ENCODE results near the gene GLYR1. TPM values are rescaled to one million over a fixed set of nuclear protein-coding genes. Genes with fewer than 3 reads are reported as not detected.

The GLYR1 gene
- total RNA-seq, 1 donor from 2014 or later = 51.6 TPM

GRCh38 chr16:4795828-4796572, 51.1 kb downstream of the GLYR1 start:
- Histone ChIP-seq H3K4me1 (peaks cover 12% of the 10 kb centered on the region), H3K4me3 (no peak overlapping the region)
- intact Hi-C loops (cut with DNase I) = no loop called here

GRCh38 chr16:4795181-4795827, 51.8 kb downstream of the GLYR1 start, which contains the start of gene SMIM22:
TSS of gene SMIM22 (plus strand) at chr16:4795369. CDS start at chr16:4795735, 366 bp downstream.
- Histone ChIP-seq H3K36me3 (peaks cover 0 to 9% of the 10 kb centered on the region in 2 donors), H3K27ac (no peak within 1 kb of the TSS), H3K27me3 (no peaks in the 10 kb centered on the region), H3K4me3 (no peak within 1 kb of the TSS), H3K4me1 (peaks cover 5% of the 10 kb centered on the region), H3K9me3 (no peaks in the 10 kb centered on the region)
- DNase-seq (ENCODE audit: extremely low spot score in 2 of 2) = no peak
- intact Hi-C loops (cut with DNase I) = no loop called here
- no peak for TF ChIP-seq POLR2AphosphoS5 (IDR thresholded peaks at IDR 0.05; ENCODE audit: insufficient read depth in 1 of 2, low read depth in 1 of 2)
- no peak for TF ChIP-seq POLR2A (IDR thresholded peaks at IDR 0.05)
- no peak for TF ChIP-seq CTCF (IDR thresholded peaks at IDR 0.05)

More at GRCh38 chr16:4795828-4796572, 51.1 kb downstream of the GLYR1 start:
- no peak overlapping the region for H3K27ac ChIP-seq
- H3K36me3 ChIP-seq = peaks cover 0 to 9% of the 10 kb centered on the region in 2 donors
- H3K9me3 ChIP-seq = no peaks in the 10 kb centered on the region
- no peaks in the 10 kb centered on the region for H3K27me3 ChIP-seq
- TF ChIP-seq POLR2AphosphoS5 (IDR thresholded peaks at IDR 0.05; ENCODE audit: insufficient read depth in 1 of 2, low read depth in 1 of 2) (no peak), CTCF (IDR thresholded peaks at IDR 0.05) (no peak), POLR2A (IDR thresholded peaks at IDR 0.05) (no peak)
- DNase-seq (ENCODE audit: extremely low spot score in 2 of 2) = no peak

- intact Hi-C loops (cut with DNase I) = no loop called here
- Histone ChIP-seq H3K36me3 (peaks cover 0 to 9% of the 10 kb centered on the region in 2 donors), H3K27ac (no peak overlapping the region), H3K4me1 (no peaks in the 10 kb centered on the region), H3K9me3 (no peaks in the 10 kb centered on the region), H3K4me3 (no peak overlapping the region), H3K27me3 (no peaks in the 10 kb centered on the region)
- no peak for DNase-seq (ENCODE audit: extremely low spot score in 2 of 2)
- TF ChIP-seq POLR2AphosphoS5 (IDR thresholded peaks at IDR 0.05; ENCODE audit: insufficient read depth in 1 of 2, low read depth in 1 of 2) = no peak
- no peak for TF ChIP-seq CTCF (IDR thresholded peaks at IDR 0.05)
- TF ChIP-seq POLR2A (IDR thresholded peaks at IDR 0.05) = no peak
These were observed 54.1 kb downstream of the GLYR1 start for GRCh38 chr16:4792951-4793513.

- Histone ChIP-seq H3K27me3 (no peaks in the 10 kb centered on the region), H3K36me3 (no peaks in the 10 kb centered on the region), H3K4me3 (no peak overlapping the region), H3K9me3 (no peaks in the 10 kb centered on the region), H3K4me1 (no peaks in the 10 kb centered on the region), H3K27ac (no peak overlapping the region)
- intact Hi-C loops (cut with DNase I) = no loop called here
- TF ChIP-seq POLR2A (IDR thresholded peaks at IDR 0.05) (no peak), POLR2AphosphoS5 (IDR thresholded peaks at IDR 0.05; ENCODE audit: insufficient read depth in 1 of 2, low read depth in 1 of 2) (no peak)
- DNase-seq (ENCODE audit: extremely low spot score in 2 of 2) = no peak
These were observed 56.2 kb downstream of the GLYR1 start for GRCh38 chr16:4790871-4791270.

- Histone ChIP-seq H3K9me3 (no peaks in the 10 kb centered on the region), H3K27me3 (no peaks in the 10 kb centered on the region), H3K27ac (no peak overlapping the region), H3K36me3 (no peaks in the 10 kb centered on the region), H3K4me3 (no peak overlapping the region), H3K4me1 (no peaks in the 10 kb centered on the region)
- TF ChIP-seq CTCF (IDR thresholded peaks at IDR 0.05) (no peak), POLR2A (IDR thresholded peaks at IDR 0.05) (no peak), POLR2AphosphoS5 (IDR thresholded peaks at IDR 0.05; ENCODE audit: insufficient read depth in 1 of 2, low read depth in 1 of 2) (no peak)
- no peak for DNase-seq (ENCODE audit: extremely low spot score in 2 of 2)
- intact Hi-C loops (cut with DNase I) = no loop called here
These were observed 56.8 kb downstream of the GLYR1 start for GRCh38 chr16:4790261-4790660.

Data from vagina (tissue), 2 donors.